Hematopoietic multipotent progenitor cell (in vitro differentiated cells): ENCODE measurements around the gene AK1. TPM values are rescaled to one million over a fixed set of nuclear protein-coding genes. Genes with fewer than 3 reads are reported as not detected.
"Not testable (repeated sequence)": the region's sequence is repeated elsewhere in the genome, so short reads cannot be mapped to it uniquely, and the experiment has no call there.

ENCODE experiments used
- DNase-seq, 3 donors: peaks; one replicate each; pipeline ENCODE4 v3.0.0-alpha.2; 2011 to 2015; ENCODE audit warnings: low read depth in 2 of 3, low spot score in 2 of 3
- total RNA-seq: library from RNA; depleted of rRNA; stranded (reverse); fragments of >200 nt; gene quantifications from one replicate; pipeline ENCODE4 v1.2.3, GENCODE V29; 2012

The AK1 gene
- total RNA-seq, 1 donor = 0.27 TPM

GRCh38 chr9:127885508-127886281 is 8.2 kb upstream of the AK1 start:
- no peak for DNase-seq

- no peak for DNase-seq
Measured at GRCh38 chr9:127884976-127885490, 7.6 kb upstream of the AK1 start.

GRCh38 chr9:127884427-127884911 is 7.0 kb upstream of the AK1 start:
- DNase-seq = peak in 2 of 3 donors; percentile 95 to 99

- DNase-seq = no peak
Measured at GRCh38 chr9:127883959-127884358, 6.5 kb upstream of the AK1 start.

- DNase-seq = not testable (repeated sequence)
Measured at GRCh38 chr9:127881715-127882114, 4.2 kb upstream of the AK1 start.

- DNase-seq = no peak
Measured at GRCh38 chr9:127880143-127880542, 2.7 kb upstream of the AK1 start.

- no peak for DNase-seq
Measured at GRCh38 chr9:127878652-127879390, 1.3 kb upstream of the AK1 start.

- DNase-seq = no peak
Measured at GRCh38 chr9:127878001-127878651, 651 bp upstream of the AK1 start.

- no peak for DNase-seq
Measured at GRCh38 chr9:127876764-127877562, 512 bp downstream of the AK1 start.

- no peak for DNase-seq
Measured at GRCh38 chr9:127876026-127876763, 1.3 kb downstream of the AK1 start.

- DNase-seq = no peak
Measured at GRCh38 chr9:127875306-127875966, 2.0 kb downstream of the AK1 start.

- DNase-seq = no peak
Measured at GRCh38 chr9:127874301-127875221, 2.9 kb downstream of the AK1 start.

GRCh38 chr9:127873886-127874285 is 3.6 kb downstream of the AK1 start:
- no peak for DNase-seq

GRCh38 chr9:127873223-127873691 is 4.2 kb downstream of the AK1 start:
- no peak for DNase-seq

GRCh38 chr9:127872369-127873222 is 4.9 kb downstream of the AK1 start:
- no peak for DNase-seq

- DNase-seq = no peak
Measured at GRCh38 chr9:127871531-127871930, 5.9 kb downstream of the AK1 start.

GRCh38 chr9:127870887-127871286 is 6.6 kb downstream of the AK1 start:
- no peak for DNase-seq
